Subcutaneous abdominal adipose tissue (tissue), 5 donors: ENCODE data around the gene MLF2.

Source experiments
- H3K27ac ChIP-seq: one replicate; pipeline ENCODE4 v1.7.0; 2013; ENCODE audit warnings: low read depth, mild to moderate bottlenecking, inconsistent platforms, low read length, moderate library complexity
- H3K27me3 ChIP-seq, 5 donors: one replicate each; pipeline ENCODE4 v1.7.0; 2013; ENCODE audit warnings: low read length in 5 of 5, inconsistent platforms in 1 of 5; ENCODE audit not compliant: control insufficient read depth in 5 of 5, insufficient read depth in 4 of 5
- H3K36me3 ChIP-seq, 5 donors: one replicate each; pipeline ENCODE4 v1.7.0; 2013; ENCODE audit warnings: low read length in 5 of 5; ENCODE audit not compliant: control insufficient read depth in 5 of 5, insufficient read depth in 5 of 5
- H3K4me1 ChIP-seq, 5 donors: one replicate each; pipeline ENCODE4 v1.7.0; 2013; ENCODE audit warnings: low read length in 5 of 5, mild to moderate bottlenecking in 3 of 5, moderate library complexity in 1 of 5; ENCODE audit not compliant: control insufficient read depth in 5 of 5, insufficient read depth in 5 of 5
- H3K4me3 ChIP-seq, 5 donors: one replicate each; pipeline ENCODE4 v1.7.0; 2013; ENCODE audit warnings: low read length in 5 of 5, low read depth in 1 of 5
- H3K9ac ChIP-seq, 5 donors: one replicate each; pipeline ENCODE4 v1.7.0; 2013; ENCODE audit warnings: low read length in 5 of 5, mild to moderate bottlenecking in 4 of 5, moderate library complexity in 3 of 5
- H3K9me3 ChIP-seq, 5 donors: one replicate each; pipeline ENCODE4 v1.7.0; 2013; ENCODE audit warnings: low read length in 5 of 5; ENCODE audit not compliant: control insufficient read depth in 5 of 5
- donor health status: healthy.
- donor health status: healthy.
- donor health status: healthy.
- donor health status: healthy.
- donor health status: healthy.

Gene MLF2, protein sequence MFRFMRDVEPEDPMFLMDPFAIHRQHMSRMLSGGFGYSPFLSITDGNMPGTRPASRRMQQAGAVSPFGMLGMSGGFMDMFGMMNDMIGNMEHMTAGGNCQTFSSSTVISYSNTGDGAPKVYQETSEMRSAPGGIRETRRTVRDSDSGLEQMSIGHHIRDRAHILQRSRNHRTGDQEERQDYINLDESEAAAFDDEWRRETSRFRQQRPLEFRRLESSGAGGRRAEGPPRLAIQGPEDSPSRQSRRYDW

DNA sequence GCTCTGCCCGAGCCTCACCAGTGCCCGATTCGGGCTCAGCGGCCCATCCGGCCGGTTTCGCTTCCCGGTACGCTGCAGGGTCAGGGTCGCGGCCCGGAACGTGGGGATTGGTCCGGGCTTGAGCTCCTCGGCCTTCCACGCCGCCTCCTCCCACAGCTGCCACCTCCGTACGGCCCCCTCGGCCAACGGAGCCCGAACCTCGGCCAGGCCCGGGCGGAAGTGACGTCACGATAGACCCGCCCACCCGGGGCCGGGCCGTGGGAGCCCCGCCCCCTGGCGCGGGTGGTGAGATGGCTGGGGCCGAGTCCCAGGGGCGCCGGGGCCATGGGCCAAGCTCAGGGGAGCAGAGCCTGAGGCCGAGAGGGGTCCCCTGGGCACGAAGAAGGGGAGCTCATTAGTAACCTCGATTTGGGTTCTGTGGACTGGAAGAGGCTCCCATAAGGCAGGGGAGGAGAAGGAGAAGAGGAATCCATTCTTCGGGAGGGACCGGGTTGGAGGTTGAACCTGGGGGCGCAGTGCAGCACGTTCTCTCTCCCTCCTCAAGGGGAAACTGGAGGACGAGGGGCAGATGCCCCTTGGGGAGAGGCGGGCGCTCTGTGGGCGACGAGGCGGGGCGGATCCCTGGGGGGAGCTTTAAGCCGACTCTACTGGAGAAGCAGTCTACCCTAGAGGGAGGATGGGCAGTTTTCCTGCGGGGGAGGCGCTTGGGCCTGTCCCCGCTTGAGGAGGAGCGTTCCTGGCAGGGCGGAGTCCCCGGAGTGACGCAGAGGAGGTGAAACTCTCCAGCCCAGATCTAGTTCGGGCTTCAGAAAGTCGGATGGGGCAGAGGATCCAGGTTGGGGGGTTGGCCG, at the start of gene MLF2:
Gene MLF2 (minus strand): TSS at position 221 of the 851 bp plus-strand sequence. CDS start 807 bp downstream, outside the sequence.
- H3K27me3 ChIP-seq: no peaks in the 10 kb centered on the region
- H3K4me3 ChIP-seq: peak within 1 kb of the TSS; percentile 82 to 92 (median 90)
- peaks cover 10 to 31% (median 20%) of the 10 kb centered on the region in 5 donors for H3K4me1 ChIP-seq
- peaks cover 5 to 39% (median 34%) of the 10 kb centered on the region in 5 donors for H3K36me3 ChIP-seq
- H3K9me3 ChIP-seq: no peaks in the 10 kb centered on the region
- peak within 1 kb of the TSS; percentile 81 to 98 (median 96) for H3K9ac ChIP-seq
- peak within 1 kb of the TSS; percentile 99 for H3K27ac ChIP-seq

DNA sequence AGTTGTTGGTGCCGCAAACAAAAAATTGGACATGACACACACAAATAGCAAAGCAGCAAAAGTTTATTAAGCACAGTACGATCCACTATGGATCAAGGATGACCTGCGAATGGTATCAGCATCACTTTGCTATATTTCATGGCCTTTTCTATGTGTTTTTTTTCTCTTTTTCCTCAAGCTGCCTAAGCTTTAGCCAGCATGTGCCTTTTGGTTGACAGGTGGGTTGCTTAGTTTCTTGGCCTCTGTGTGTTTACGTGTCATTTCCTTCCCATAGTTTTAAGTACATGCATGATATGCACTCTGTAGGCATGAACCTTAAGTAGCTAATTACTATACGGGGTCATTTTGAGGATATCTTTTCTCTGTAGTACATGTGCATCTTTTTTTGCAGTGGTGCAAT, 46.2 kb upstream of the MLF2 start:
- H3K27me3 ChIP-seq: peaks cover 0 to 9% (median 3%) of the 10 kb centered on the region in 5 donors
- H3K9ac ChIP-seq: no peak overlapping the region
- peaks cover 0 to 11% (median 0%) of the 10 kb centered on the region in 5 donors for H3K36me3 ChIP-seq
- no peak overlapping the region for H3K4me3 ChIP-seq
- H3K9me3 ChIP-seq: no peaks in the 10 kb centered on the region
- no peak overlapping the region for H3K27ac ChIP-seq
- no peaks in the 10 kb centered on the region for H3K4me1 ChIP-seq

DNA sequence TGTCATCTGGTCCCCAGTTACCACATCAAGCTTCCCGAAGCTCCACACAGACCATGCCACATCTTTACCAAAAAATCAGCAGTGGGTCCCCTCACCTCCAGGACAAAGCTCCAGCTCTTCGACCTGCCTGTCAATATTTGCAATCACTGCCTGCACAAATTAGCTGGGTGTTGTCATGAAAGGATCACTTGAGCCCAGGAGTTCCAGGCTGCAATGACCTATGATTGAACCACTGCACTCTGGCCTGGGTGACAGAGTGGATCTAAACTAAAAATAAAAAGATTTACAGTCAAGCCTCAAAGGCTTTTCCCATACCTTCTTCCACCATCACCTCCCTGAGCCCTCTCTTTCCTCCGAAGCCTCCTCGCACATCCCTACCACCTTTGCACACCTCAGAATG, 43.6 kb upstream of the MLF2 start:
- Histone ChIP-seq H3K4me1 (peaks cover 0 to 16% (median 9%) of the 10 kb centered on the region in 5 donors), H3K27ac (no peak overlapping the region), H3K4me3 (no peak overlapping the region), H3K27me3 (peaks cover 0 to 14% (median 8%) of the 10 kb centered on the region in 5 donors), H3K36me3 (peaks cover 0 to 8% (median 0%) of the 10 kb centered on the region in 5 donors), H3K9me3 (no peaks in the 10 kb centered on the region), H3K9ac (no peak overlapping the region)

DNA sequence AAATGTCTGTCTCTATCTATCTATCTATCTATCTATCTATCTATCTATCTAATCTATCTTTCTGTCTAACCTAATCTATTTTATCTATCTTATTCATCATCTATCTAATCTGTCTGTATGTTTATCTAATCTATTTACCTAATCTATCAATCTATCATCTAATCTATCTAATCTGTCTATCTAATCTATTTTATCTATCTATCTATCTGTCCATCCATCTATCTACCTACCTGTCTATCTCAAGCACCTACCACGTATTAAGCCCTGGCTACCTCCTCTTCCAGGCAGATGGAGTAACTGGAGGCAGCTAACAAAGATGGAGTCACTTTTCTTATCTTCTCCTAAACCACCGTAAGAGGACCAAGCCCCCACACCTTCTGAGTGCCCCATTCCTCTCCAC, 42.1 kb upstream of the MLF2 start:
- H3K27me3 ChIP-seq: peaks cover 0 to 14% (median 8%) of the 10 kb centered on the region in 5 donors
- H3K9me3 ChIP-seq: no peaks in the 10 kb centered on the region
- H3K4me1 ChIP-seq: peaks cover 0 to 19% (median 10%) of the 10 kb centered on the region in 5 donors
- H3K27ac ChIP-seq: no peak overlapping the region
- peaks cover 0 to 8% (median 0%) of the 10 kb centered on the region in 5 donors for H3K36me3 ChIP-seq
- no peak overlapping the region for H3K9ac ChIP-seq
- H3K4me3 ChIP-seq: no peak overlapping the region

DNA sequence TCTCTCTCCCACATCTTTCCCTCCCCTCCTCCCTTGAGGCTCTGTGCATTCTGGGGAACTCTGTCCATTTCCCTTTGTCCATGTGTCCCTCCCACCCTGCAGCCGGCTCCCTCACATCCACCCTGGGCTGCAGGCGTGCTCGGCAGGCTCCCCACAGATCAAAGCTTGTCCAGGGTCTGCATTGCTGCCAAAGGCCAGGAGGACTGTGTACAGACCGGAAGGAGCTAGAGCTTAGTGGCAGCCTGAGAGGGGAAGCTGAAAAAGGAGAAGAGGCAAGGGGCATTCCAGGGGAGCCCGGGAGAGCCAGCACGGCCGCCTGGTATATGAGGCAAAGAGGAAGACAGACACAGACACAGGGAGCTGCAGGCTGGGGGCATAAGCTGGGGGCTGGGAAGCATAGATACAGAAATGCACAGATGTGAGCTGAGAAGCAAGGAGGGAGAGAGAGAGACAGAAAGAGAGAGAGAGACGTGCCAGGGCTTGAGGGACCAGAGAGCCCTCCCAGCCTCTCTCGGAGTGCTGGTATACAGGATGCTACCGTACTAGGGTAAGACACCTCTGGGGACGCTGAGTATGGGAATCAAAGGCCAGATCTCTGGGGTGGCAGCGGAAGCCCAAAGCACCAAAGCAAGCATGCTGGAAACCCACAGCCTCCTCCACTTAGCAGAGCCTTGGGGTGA, 39.7 kb upstream of the MLF2 start:
- peaks cover 0 to 14% (median 8%) of the 10 kb centered on the region in 5 donors for H3K27me3 ChIP-seq
- H3K27ac ChIP-seq: no peak overlapping the region
- H3K4me3 ChIP-seq: peak overlapping the region; percentile 3 to 39 (median 7)
- H3K4me1 ChIP-seq: peaks cover 0 to 27% (median 15%) of the 10 kb centered on the region in 5 donors
- no peaks in the 10 kb centered on the region for H3K9me3 ChIP-seq
- peak overlapping the region in 1 of 5 donors; percentile 54 for H3K9ac ChIP-seq
- peaks cover 0 to 8% (median 0%) of the 10 kb centered on the region in 5 donors for H3K36me3 ChIP-seq

DNA sequence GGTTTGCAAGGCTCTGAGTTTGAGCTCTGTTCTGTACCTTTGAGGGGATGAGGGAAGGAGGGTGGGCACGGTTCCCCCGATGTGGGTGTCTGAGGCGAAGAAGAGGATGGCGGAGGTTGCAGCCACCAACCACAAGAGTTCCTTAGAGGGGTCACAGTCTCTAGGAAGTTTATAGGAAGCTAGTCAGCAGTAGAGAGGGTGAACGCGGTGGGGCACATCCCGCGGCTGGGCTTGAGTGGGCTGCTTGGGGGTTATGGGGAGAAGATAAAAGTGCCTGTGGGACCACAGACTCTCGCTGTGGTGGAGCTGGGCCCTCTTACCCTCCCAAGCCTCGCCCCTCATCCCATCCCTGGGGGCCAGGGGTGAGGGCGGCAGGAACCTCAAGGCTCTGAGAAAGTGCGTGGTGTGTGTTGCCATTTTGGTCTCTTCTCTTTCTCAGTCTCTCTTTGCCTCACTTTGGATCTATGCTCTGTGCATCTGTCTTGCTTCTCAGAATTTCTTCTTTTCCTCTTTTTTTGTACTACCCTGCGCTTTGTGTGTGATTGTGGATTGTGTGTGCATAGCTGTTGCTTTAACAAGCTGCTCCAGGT, 39.1 kb upstream of the MLF2 start:
- Histone ChIP-seq H3K27me3 (peaks cover 0 to 13% (median 8%) of the 10 kb centered on the region in 5 donors), H3K9ac (peak overlapping the region in 2 of 5 donors; percentile 34 to 54), H3K27ac (no peak overlapping the region), H3K4me1 (peaks cover 0 to 32% (median 15%) of the 10 kb centered on the region in 5 donors), H3K9me3 (no peaks in the 10 kb centered on the region), H3K4me3 (peak overlapping the region; percentile 6 to 39 (median 26)), H3K36me3 (peaks cover 0 to 8% (median 0%) of the 10 kb centered on the region in 5 donors)

DNA sequence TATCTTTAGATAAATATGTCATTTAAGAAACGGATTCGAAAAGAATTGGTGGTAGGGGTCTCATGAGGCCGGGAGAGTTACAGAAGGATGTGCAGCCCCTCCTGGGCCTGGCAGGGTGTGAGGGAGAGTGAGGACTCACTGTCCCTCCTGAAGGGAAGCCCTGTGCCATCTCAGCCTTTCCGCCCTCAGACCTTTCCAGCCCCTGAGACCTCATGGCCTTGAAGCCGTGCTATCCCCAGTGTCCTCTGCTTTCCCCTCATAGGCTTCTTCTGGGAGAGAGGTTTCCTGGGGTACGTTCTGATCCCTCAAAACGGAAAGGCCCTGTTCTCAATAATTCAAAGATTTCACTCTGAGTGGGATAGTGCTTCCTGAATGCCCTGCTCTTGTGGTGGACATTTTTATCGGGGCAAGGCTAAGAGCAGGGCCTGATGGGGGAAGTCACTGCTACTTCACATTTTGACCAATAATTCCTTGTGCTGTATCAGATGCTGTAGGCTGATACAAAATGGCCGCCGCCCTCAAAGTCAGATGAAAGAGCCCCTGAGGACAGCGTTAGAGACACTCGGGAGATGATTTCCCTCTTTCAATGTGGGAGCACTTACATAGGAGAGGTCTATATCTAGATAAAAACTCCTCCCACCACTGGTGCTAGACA, 37.7 kb upstream of the MLF2 start:
- Histone ChIP-seq H3K4me3 (peak overlapping the region; percentile 1 to 60 (median 55)), H3K27ac (no peak overlapping the region), H3K4me1 (peaks cover 0 to 40% (median 15%) of the 10 kb centered on the region in 5 donors), H3K27me3 (peaks cover 0 to 10% (median 4%) of the 10 kb centered on the region in 5 donors), H3K9ac (peak overlapping the region in 1 of 5 donors; percentile 6), H3K9me3 (no peaks in the 10 kb centered on the region), H3K36me3 (peaks cover 0 to 4% (median 0%) of the 10 kb centered on the region in 5 donors)

DNA sequence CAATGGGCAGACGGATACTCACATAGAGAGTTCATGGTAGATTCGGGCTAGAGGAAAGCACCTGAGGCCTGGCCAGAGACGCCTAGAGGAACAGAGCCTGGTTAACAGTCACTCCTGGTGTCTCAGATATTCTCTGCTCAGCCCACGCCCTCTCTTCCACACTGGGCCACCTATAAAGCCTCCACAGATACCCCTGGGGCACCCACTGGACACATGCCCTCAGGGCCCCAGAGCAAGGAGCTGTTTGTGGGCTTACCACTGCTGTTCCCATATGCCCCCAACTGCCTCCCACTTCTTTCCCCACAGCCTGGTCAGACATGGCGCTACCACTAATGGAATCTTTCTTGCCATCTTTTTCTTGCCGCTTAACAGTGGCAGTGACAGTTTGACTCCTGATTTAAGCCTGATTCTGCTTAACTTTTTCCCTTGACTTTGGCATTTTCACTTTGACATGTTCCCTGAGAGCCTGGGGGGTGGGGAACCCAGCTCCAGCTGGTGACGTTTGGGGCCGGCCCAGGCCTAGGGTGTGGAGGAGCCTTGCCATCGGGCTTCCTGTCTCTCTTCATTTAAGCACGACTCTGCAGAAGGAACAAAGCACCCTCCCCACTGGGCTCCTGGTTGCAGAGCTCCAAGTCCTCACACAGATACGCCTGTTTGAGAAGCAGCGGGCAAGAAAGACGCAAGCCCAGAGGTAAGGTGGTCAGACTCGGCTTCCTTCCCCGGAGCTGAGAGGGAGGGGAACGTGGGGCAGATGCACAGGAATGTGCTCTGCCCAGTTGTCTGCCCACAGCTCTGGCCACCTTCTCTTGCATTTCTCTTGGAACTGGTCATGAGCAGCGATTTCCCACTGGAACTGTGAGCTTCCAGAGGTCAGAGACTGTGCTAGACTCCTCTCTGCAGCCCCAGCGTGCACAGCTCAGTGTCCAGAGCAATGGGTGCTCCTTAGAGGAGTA, 36.3 kb upstream of the MLF2 start, which contains the start of gene CD4:
Gene CD4 (plus strand): TSS at position 557 of the 953 bp plus-strand sequence. CDS start 10,611 bp downstream, outside the sequence.
- peak within 1 kb of the TSS; percentile 51 to 60 (median 55) for H3K4me3 ChIP-seq
- H3K9me3 ChIP-seq: no peaks in the 10 kb centered on the region
- H3K9ac ChIP-seq: peak within 1 kb of the TSS in 2 of 5 donors; percentile 6 to 23
- H3K36me3 ChIP-seq: no peaks in the 10 kb centered on the region
- no peak within 1 kb of the TSS for H3K27ac ChIP-seq
- H3K4me1 ChIP-seq: peaks cover 0 to 48% (median 15%) of the 10 kb centered on the region in 5 donors
- peaks cover 0 to 7% (median 4%) of the 10 kb centered on the region in 5 donors for H3K27me3 ChIP-seq
